GM12878 (cell line): ENCODE results near the gene CLMP. TPM values are rescaled to one million over a fixed set of nuclear protein-coding genes. Genes with fewer than 3 reads are reported as not detected.

Experiments used
- BCLAF1 ChIP-seq: fragments of 450-650 bp; IDR thresholded peaks from 2 replicates; pipeline ENCODE4 v1.6.1; 2017; ENCODE audit warnings: antibody characterized with exemption, mild to moderate bottlenecking, moderate library complexity
- CREM ChIP-seq: IDR thresholded peaks from 2 replicates; pipeline ENCODE4 v1.6.1; 2014; ENCODE audit warnings: antibody characterized with exemption, low read depth
- NFYA ChIP-seq: IDR thresholded peaks from 2 replicates; pipeline ENCODE4 v1.6.1; 2011; ENCODE audit warnings: low read depth, mild to moderate bottlenecking, low read length, improper control_type of control experiment, borderline replicate concordance
- PRDM15 ChIP-seq: fragments of 450-650 bp; formaldehyde crosslinking; IDR thresholded peaks from 2 replicates; pipeline ENCODE4 v1.4.0; 2020; ENCODE audit warnings: mild to moderate bottlenecking, moderate library complexity
- SKIL ChIP-seq: fragments of 450-650 bp; IDR thresholded peaks from 2 replicates; pipeline ENCODE4 v1.6.1; 2017; ENCODE audit warnings: mild to moderate bottlenecking, low read depth, inconsistent platforms; ENCODE audit not compliant: poor library complexity, severe bottlenecking
- polyA plus RNA-seq, 11 experiments: library from polyadenylated mRNA; depleted of rRNA in 4 of 11; unstranded in 6 of 11; stranded (reverse) in 5 of 11; fragments of >200 nt; fragmentation: Nextera tagmentation in 4 of 11; fragmentation: Illumina TruSeq in 1 of 11; extraction: Ambion mirVana in 4 of 11; extraction: Trizol in 1 of 11; gene quantifications; 1 replicate in 1 of 11; 2 replicates in 10 of 11; pipeline versions ENCODE4 v1.2.1 to v1.2.3, GENCODE V29; 2011 to 2016; ENCODE audit warnings: inconsistent platforms in 2 of 11, missing spikeins in 2 of 11, low read depth in 1 of 11
- total RNA-seq, 4 experiments: library from RNA; depleted of rRNA in 3 of 4; stranded (reverse); fragments of >200 nt in 3 of 4; fragmentation: Illumina TruSeq in 1 of 4; extraction: Trizol in 1 of 4; gene quantifications; 2 replicates each; pipeline versions ENCODE4 v1.2.1 to v1.2.3, GENCODE V29; 2013 to 2021

The CLMP gene
- total and polyA plus RNA-seq, 10 of the 15 experiments (the other 5 are each of a cell fraction or from before 2014, with no cell fraction given): 0.01 to 0.71 (median 0.20) TPM; not detected in 4

GRCh38 chr11:123051146-123051545 is 143.9 kb downstream of the CLMP start (continued):
- TF ChIP-seq BCLAF1: no peak
- no peak for TF ChIP-seq PRDM15 (CRISPR knock-in tag)
- no peak for TF ChIP-seq CREM
- no peak for TF ChIP-seq NFYA
- TF ChIP-seq SKIL: no peak
